ENCODE measurements around the gene CTNNB1. TPM values are rescaled to one million over a fixed set of nuclear protein-coding genes. Genes with fewer than 3 reads are reported as not detected.
A peak's percentile ranks its signal among the peaks of the same experiment; 100 is the strongest.

CTNNB1 gene
- total and polyA plus RNA-seq, 2 of the 13 experiments (the other 11 are each of a cell fraction or from before 2014, with no cell fraction given), result 398 to 489 TPM

DNA sequence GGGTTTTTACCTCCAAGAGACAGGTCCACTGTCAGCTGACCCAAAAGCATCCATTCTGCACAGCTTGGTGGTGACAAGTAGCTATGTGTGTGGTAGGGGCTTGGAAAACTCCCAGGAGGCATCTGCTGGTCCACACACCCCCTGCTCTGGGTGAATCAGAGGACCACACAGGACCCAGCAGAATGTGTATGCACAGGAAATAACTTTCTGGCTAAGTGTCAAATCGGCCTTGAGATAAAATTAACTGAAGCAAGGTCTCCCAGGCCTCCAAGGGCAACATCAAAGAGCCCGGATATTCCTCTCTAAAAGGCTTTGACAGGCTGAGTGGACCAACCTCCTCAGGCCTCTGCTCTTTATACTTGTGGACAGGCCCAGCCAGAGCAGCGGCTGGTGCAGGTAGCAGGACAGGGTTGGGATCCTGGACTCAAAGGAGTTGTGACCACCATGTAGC, 66.5 kb downstream of the CTNNB1 start (continued):
- TF ChIP-seq ZNF180 (CRISPR knock-in tag; IDR thresholded peaks at IDR 0.05; ENCODE audit: borderline replicate concordance, low read depth), result no peak
- TF ChIP-seq NRL (CRISPR knock-in tag; IDR thresholded peaks at IDR 0.05; ENCODE audit: borderline replicate concordance), result no peak
- no peak for TF ChIP-seq ZNF83 (CRISPR knock-in tag; IDR thresholded peaks at IDR 0.05; ENCODE audit: borderline replicate concordance)
- TF ChIP-seq ZNF205 (CRISPR knock-in tag; IDR thresholded peaks at IDR 0.05), result no peak
- peak; percentile 52; the same call in 1 of the 2 replicates for TF ChIP-seq TCF7L2 (IDR thresholded peaks at IDR 0.05; ENCODE audit: low read depth, low read length)
- TF ChIP-seq ZNF619 (CRISPR knock-in tag; IDR thresholded peaks at IDR 0.05), result no peak
- TF ChIP-seq DNMT3B (CRISPR knock-in tag; conservative IDR thresholded peaks at IDR 0.05), result no peak
- TF ChIP-seq EED (CRISPR knock-in tag; IDR thresholded peaks at IDR 0.05), result no peak
- TF ChIP-seq ZNF547 (CRISPR knock-in tag; IDR thresholded peaks at IDR 0.05), result no peak
- TF ChIP-seq, protein P1, sequence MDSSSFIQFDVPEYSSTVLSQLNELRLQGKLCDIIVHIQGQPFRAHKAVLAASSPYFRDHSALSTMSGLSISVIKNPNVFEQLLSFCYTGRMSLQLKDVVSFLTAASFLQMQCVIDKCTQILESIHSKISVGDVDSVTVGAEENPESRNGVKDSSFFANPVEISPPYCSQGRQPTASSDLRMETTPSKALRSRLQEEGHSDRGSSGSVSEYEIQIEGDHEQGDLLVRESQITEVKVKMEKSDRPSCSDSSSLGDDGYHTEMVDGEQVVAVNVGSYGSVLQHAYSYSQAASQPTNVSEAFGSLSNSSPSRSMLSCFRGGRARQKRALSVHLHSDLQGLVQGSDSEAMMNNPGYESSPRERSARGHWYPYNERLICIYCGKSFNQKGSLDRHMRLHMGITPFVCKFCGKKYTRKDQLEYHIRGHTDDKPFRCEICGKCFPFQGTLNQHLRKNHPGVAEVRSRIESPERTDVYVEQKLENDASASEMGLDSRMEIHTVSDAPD (CRISPR knock-in tag; IDR thresholded peaks at IDR 0.05), result no peak
- TF ChIP-seq, protein P2, sequence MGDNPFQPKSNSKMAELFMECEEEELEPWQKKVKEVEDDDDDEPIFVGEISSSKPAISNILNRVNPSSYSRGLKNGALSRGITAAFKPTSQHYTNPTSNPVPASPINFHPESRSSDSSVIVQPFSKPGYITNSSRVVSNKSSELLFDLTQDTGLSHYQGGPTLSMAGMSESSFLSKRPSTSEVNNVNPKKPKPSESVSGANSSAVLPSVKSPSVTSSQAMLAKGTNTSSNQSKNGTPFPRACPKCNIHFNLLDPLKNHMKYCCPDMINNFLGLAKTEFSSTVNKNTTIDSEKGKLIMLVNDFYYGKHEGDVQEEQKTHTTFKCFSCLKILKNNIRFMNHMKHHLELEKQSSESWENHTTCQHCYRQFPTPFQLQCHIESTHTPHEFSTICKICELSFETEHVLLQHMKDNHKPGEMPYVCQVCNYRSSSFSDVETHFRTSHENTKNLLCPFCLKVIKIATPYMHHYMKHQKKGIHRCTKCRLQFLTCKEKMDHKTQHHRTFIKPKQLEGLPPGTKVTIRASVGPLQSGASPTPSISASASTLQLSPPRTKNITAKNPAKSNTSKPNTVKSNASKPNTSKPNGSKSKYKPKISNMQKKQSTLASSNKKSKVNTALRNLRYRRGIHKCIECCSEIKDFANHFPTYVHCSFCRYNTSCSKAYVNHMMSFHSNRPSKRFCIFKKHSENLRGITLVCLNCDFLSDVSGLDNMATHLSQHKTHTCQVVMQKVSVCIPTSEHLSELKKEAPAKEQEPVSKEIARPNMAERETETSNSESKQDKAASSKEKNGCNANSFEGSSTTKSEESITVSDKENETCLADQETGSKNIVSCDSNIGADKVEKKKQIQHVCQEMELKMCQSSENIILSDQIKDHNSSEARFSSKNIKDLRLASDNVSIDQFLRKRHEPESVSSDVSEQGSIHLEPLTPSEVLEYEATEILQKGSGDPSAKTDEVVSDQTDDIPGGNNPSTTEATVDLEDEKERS (CRISPR knock-in tag; IDR thresholded peaks at IDR 0.05), result no peak
- TF ChIP-seq PHB2 (IDR thresholded peaks at IDR 0.05; ENCODE audit: partially characterized antibody), result no peak
- TF ChIP-seq, protein P3, sequence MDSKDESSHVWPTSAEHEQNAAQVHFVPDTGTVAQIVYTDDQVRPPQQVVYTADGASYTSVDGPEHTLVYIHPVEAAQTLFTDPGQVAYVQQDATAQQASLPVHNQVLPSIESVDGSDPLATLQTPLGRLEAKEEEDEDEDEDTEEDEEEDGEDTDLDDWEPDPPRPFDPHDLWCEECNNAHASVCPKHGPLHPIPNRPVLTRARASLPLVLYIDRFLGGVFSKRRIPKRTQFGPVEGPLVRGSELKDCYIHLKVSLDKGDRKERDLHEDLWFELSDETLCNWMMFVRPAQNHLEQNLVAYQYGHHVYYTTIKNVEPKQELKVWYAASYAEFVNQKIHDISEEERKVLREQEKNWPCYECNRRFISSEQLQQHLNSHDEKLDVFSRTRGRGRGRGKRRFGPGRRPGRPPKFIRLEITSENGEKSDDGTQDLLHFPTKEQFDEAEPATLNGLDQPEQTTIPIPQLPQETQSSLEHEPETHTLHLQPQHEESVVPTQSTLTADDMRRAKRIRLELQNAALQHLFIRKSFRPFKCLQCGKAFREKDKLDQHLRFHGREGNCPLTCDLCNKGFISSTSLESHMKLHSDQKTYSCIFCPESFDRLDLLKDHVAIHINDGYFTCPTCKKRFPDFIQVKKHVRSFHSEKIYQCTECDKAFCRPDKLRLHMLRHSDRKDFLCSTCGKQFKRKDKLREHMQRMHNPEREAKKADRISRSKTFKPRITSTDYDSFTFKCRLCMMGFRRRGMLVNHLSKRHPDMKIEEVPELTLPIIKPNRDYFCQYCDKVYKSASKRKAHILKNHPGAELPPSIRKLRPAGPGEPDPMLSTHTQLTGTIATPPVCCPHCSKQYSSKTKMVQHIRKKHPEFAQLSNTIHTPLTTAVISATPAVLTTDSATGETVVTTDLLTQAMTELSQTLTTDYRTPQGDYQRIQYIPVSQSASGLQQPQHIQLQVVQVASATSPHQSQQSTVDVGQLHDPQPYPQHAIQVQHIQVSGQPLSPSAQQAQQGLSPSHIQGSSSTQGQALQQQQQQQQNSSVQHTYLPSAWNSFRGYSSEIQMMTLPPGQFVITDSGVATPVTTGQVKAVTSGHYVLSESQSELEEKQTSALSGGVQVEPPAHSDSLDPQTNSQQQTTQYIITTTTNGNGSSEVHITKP (CRISPR knock-in tag; IDR thresholded peaks at IDR 0.05; ENCODE audit: low read depth), result no peak
- peak; percentile 93 for TF ChIP-seq TCF7 (IDR thresholded peaks at IDR 0.05; ENCODE audit: low read depth)
- no peak for TF ChIP-seq ZNF678 (CRISPR knock-in tag; IDR thresholded peaks at IDR 0.05)
- TF ChIP-seq ZNF615 (CRISPR knock-in tag; IDR thresholded peaks at IDR 0.05; ENCODE audit: borderline replicate concordance), result no peak
- no peak for TF ChIP-seq CENPT (CRISPR knock-in tag; IDR thresholded peaks at IDR 0.05; ENCODE audit: low read depth)
- TF ChIP-seq DMTF1 (CRISPR knock-in tag; IDR thresholded peaks at IDR 0.05), result no peak
- peak; percentile 63 for TF ChIP-seq POLR2G (IDR thresholded peaks at IDR 0.05; ENCODE audit: low read depth, low read length)

All from HepG2 (cell line).